ENCODE data around the gene HRCT1.
"Not testable (repeated sequence)": the region's sequence is repeated elsewhere in the genome, so short reads cannot be mapped to it uniquely, and the experiment has no call there.

HRCT1 gene
- 0 reads per million in 2 donors for total RNA-seq

- no peak for DNase-seq
These were observed at the start of gene HRCT1 for GRCh38 chr9:35905912-35906679. Gene HRCT1, plus strand, starts transcription at chr9:35906202. Its CDS starts 86 bp downstream, at chr9:35906288.

DNA sequence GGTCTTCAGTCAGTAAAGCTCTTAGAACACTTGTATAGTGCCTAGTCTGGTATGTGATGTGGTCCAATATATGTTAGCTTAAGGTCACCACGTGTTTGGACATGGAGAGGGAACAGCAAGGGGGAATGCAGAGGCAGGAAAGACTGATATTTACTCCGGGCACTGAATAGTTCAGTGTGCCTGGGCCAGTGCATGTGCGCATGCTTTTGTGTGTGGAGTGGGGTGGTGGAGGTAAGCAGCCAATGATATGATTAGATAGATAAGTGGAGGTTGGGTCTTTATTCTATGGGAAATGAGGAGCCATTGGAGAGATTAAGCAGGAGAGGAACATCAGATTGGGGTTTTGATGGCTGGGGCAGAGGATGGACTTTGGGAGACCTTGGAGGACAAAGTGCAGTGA lies 49.8 kb upstream of the HRCT1 start:
- no peak for DNase-seq

GRCh38 chr9:35856882-35857281 lies 49.1 kb upstream of the HRCT1 start:
- DNase-seq: no peak

DNA sequence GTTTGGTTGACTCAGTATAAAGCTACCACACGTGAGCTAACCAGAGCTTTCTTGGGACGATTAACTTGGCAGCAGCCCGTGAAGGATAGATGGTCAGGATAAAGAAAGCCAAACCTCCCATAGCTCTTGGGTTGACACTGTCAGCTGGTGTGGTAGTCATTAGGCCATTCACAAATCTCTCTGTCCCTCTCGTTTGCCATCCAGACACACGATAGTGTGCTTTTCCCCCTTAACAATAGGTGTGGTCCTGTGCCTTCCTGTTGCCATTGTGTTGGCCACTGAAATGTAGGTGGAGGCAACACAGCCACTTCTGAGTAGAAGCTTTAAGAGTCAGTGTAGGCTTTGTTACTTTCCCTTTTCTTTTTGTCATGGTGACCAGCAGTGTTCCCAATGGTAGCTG lies 47.5 kb upstream of the HRCT1 start:
- DNase-seq: no peak

GRCh38 chr9:35859310-35859989 lies 46.6 kb upstream of the HRCT1 start:
- no peak for DNase-seq

- DNase-seq: no peak
These were observed 46.0 kb upstream of the HRCT1 start for GRCh38 chr9:35859990-35860339.

GRCh38 chr9:35861161-35861897 lies 44.7 kb upstream of the HRCT1 start:
- DNase-seq: no peak

- DNase-seq: no peak
These were observed 43.7 kb upstream of the HRCT1 start for GRCh38 chr9:35862328-35862727.

DNA sequence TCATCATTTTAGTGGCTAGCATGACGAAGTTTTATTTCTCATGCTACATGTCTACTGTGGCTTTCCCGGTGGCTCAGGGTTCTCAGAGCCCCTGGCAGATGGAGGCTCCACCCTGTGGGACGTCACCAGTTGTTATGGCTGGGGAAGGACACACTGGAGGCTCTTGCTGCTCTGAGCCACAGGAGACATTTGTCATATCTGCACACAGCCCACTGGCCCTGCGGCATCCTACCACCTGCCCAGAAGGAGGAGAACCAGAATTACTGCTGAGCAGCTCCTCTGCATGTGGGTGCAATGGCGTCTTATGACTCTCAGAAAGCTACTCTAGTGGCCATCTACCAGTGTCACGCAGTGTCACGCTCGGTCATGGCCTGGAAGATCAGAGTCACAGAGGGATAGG lies 42.4 kb upstream of the HRCT1 start:
- DNase-seq: no peak

- DNase-seq: no peak
These were observed 41.2 kb upstream of the HRCT1 start for GRCh38 chr9:35864695-35865255.

DNA sequence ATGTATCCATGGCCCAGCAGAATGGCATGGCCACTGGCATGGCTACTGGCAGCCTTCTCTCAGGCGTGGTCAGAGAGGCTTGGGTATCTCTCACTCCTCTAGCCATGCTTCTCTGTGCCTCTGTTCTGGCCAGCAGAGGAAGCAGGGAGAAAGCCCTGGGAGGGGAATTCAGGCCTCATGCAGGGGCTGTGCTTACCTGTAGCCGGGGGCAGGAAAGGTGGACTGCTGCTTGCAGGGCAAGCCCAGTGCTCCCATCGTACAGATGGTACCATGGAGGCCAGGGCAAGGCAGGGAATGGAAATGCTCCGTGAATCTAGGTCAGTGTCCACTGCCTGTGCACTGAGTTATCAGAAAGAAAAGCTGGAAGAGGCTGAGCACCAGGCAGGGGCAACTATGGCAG lies 38.5 kb upstream of the HRCT1 start:
- DNase-seq: no peak

DNA sequence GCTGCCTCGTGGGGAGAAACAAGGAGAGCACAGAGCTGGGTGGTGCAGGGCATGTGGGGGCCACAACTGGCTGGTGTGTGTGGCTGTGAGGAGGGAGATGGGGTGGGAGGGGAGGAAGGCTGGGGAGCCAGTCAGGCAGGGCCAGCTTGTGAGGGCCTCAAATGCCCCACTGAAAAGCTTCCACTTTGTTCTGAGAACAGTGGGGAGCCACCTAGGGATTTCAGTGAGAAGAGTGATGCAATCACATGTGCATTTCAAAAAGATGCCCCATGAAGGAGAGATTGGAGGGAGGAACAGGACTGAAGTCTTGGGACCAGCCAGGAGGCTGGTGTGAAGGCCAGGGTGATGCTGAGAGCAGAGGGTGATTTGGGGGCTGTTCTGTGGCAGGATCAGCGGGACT lies 37.1 kb upstream of the HRCT1 start:
- no peak for DNase-seq

DNA sequence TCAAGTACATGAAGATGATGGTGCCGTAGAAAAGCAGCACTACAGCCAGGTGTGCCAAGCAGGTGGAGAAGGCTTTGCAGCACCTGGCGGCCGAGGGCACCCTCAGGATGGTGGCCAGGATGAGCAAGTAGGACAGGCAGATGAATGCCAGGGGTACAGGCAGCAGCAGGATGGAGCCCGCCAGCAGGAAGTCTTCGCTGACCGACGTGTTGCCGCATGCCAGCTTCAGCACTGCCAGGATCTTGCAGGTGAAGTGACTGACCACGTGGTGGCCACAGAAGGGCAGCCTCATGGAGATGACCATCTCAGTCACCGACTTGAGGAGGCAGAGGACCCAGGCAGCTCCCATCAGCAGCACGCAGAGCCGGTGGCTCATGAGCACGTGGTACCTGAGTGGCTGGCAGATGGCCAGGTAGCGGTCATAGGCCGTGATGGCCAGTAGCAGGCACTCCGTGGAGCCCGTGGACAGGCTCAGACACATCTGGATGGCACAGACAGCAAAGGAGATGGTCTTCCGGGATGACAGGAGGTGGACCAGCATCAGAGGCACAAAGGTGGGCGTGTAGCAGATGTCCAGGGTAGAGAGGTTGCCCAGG lies 36.3 kb upstream of the HRCT1 start:
- no peak for DNase-seq

DNA sequence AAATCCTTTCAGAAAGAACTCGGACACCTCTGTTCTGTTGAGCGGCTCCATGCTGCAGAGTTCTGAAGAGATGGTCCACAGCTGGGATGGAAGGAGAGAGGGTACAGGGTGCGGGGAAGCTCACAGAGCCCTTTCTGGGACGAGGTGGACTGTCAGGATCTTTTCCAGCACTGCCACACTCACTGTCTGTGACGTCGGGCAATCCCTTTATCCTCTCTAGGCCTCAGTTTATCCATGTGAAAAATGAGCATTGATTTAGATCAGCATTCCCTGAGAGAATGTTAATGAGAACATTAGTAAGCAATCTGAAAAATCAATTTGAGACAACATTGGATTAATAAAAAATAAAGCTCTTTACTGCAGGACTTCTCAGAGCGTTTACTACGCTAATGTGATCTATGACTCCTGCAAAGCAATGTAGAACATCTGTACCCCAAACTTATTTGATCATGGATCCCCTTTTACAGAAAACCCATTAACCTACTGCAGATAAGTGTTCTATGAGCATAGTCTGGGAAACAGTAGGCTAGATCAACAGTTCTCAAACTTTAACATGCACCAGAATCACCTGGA lies 35.6 kb upstream of the HRCT1 start, which contains the start of gene OR13J1:
OR13J1 (minus strand) TSS at position 51 of the 573 bp plus-strand sequence; CDS start at position 51, 0 bp downstream.
- DNase-seq: no peak

- no peak for DNase-seq
These were observed 34.5 kb upstream of the HRCT1 start for GRCh38 chr9:35871545-35871944.

GRCh38 chr9:35872505-35872904 lies 33.5 kb upstream of the HRCT1 start:
- no peak for DNase-seq

GRCh38 chr9:35882263-35882848 lies 23.6 kb upstream of the HRCT1 start:
- DNase-seq: peak; percentile 84

DNA sequence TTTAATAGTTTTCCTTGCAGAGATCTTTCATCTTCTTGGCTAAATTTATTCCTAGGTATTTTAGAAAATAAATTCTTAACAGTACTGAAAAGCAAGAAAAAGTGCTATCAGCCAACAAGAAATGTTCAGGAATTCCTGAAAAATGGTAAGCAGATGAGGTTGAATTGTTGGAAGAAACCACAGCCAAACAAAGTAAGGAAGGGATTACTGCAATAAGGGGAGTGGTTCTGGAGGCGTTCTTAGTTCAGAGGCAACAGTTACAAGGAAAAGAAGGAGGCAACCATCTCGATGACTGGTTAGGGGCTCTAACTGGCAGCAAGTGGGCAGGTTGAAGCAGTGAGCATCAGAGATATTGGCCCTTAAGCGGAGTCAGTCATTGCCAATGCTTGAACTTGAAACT lies 23.0 kb upstream of the HRCT1 start:
- no peak for DNase-seq

DNA sequence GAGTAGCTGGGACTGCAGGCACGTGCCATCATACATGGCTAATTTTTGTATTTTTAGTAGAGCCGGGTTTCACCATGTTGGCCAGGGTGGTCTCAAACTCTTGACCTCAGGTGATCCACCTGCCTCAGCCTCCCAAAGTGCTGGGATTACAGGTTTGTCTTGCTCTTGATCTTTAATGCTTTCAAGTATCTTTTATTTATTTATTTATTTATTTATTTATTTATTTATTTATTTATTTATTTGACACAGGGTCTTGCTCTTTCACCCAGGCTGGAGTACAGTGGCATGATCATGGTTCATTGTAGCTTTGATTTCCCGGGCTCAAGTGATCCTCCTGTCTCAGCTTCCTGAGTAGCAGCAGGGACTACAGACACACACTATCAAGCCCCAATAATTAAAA lies 21.1 kb upstream of the HRCT1 start:
- not testable (repeated sequence) for DNase-seq

DNA sequence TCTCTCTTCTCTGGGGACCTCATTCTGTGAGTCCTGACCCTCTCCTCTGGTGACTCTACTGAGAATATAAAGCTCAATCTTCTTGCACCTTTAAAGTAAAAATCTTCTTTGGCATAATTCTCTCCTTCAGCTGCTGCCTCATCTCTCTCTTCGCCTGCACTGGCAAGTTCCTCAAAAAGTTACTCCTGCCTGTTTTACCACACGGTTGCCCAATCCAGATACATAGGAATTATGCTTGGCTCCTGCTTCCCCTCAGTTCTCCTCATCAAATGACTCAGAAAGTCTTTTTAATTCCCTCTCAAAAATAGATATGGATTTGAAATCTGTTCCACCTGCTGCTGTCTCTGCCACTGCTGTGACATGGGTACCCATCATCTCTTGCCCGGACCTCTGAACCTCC lies 14.4 kb upstream of the HRCT1 start:
- DNase-seq: no peak

- DNase-seq: no peak
These were observed 14.0 kb upstream of the HRCT1 start for GRCh38 chr9:35892051-35892450.

DNA sequence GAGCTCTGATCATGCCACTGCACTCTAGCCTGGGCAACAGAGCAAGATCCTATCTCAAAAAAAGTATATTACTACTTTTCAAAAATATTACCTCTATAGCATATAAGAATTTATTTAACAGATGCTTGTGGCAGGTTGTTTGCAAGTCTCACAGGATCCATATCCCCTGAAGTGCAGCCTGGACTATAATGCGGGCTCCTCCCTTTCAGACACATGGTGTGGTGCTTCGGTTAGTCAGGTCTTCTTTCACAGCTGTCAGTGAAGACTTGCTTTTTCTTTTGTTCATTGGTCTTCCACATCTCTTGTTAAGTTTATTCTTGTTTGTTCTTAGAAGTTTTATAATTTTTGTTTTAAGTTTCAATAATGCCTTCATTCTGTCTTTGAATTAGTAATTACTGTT lies 9.4 kb upstream of the HRCT1 start:
- no peak for DNase-seq
